SH-SY5Y (cell line): ENCODE data around the gene GIGYF1.

Source experiments
- GATA2 ChIP-seq: IDR thresholded peaks from 2 replicates; pipeline ENCODE4 v1.6.1; 2011; ENCODE audit warnings: mild to moderate bottlenecking, low read depth, low read length
- GATA3 ChIP-seq: IDR thresholded peaks from 2 replicates; pipeline ENCODE4 v1.6.1; 2011; ENCODE audit warnings: low read depth, mild to moderate bottlenecking, low read length, moderate library complexity

DNA sequence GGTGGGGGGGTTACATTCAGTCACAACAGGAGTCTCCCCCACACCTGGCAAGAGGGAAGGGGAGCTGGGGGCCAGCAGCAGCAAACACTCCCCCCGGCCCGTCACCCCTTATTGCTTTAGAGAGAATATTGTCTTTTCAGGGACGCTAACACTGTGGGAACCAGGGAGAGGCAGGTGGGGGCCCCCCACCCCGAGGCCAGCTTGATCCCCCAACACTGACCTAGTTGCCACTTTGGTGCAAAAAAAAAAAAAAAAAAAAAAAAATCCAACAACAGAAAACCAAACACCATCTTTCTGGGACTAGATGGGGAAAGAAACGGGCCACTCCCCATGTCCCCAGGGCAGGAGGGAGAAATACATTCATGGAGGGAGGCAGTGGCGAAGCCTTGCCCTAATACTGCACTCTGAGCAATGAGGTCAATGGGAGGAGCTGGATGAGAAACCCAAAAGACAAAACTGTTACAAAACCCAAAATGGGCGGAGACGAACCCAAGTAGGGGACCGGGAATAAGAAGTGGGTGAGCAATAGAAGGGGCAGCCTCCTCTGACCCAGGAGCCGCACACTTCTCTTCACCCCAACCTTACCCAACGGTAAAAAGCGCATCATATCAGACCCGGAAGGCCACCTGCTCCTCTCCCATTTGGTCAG, 14.0 kb downstream of the GIGYF1 start:
- TF ChIP-seq GATA2 (no peak), GATA3 (no peak)
